Calu3 (cell line): ENCODE measurements around the gene WLS. TPM values are rescaled to one million over a fixed set of nuclear protein-coding genes. Genes with fewer than 3 reads are reported as not detected.

ENCODE experiments used
- BruUV-seq: library from RNA; stranded (reverse); fragments of 400-500 nt; replicated peaks from 2 replicates; lab custom pipeline; 2021; lab: Mats Ljungman, UMichigan
- CTCF ChIA-PET: fragments of 300-600 bp; sonication (Branson Sonifier 250); formaldehyde crosslinking; loops from one replicate; lab custom pipeline; 2022; ENCODE audit warnings: antibody characterized with exemption; lab: Charles Lee
- DNase-seq: peaks from one replicate; pipeline ENCODE4 v3.0.0; 2022
- H3K27ac Mint-ChIP-seq: one replicate; pipeline ENCODE4 v1.8.0; 2022; ENCODE audit warnings: mixed read lengths; ENCODE audit not compliant: unreplicated experiment
- H3K27me3 Mint-ChIP-seq: one replicate; pipeline ENCODE4 v1.8.0; 2022; ENCODE audit warnings: mixed read lengths; ENCODE audit not compliant: unreplicated experiment
- H3K36me3 Mint-ChIP-seq: one replicate; pipeline ENCODE4 v1.8.0; 2022; ENCODE audit warnings: mild to moderate bottlenecking, moderate library complexity, mixed read lengths; ENCODE audit not compliant: insufficient read depth, unreplicated experiment
- H3K4me1 Mint-ChIP-seq: one replicate; pipeline ENCODE4 v1.8.0; 2022; ENCODE audit warnings: mild to moderate bottlenecking, low read depth, mixed read lengths; ENCODE audit not compliant: unreplicated experiment
- H3K4me3 Mint-ChIP-seq: one replicate; pipeline ENCODE4 v1.8.0; 2022; ENCODE audit warnings: mild to moderate bottlenecking, low read depth, moderate library complexity, mixed read lengths; ENCODE audit not compliant: unreplicated experiment
- H3K9me3 Mint-ChIP-seq: one replicate; pipeline ENCODE4 v1.8.0; 2022; ENCODE audit warnings: low read depth, mixed read lengths; ENCODE audit not compliant: unreplicated experiment
- intact Hi-C: fragments of 100-400 bp; cut with micrococcal nuclease; formaldehyde crosslinking; loops from one replicate; pipeline ENCODE4 v1.10.0; 2022; ENCODE audit not compliant: unreplicated experiment
- total RNA-seq: library from RNA; stranded (reverse); gene quantifications from 2 replicates; pipeline ENCODE4 v1.2.3, GENCODE V29; 2022
- TF ChIP-seq, protein P1 (sequence below): fragments of 200-600 bp; IDR thresholded peaks from one replicate; pipeline ENCODE4 v1.8.0; 2022; ENCODE audit warnings: antibody characterized with exemption; ENCODE audit not compliant: unreplicated experiment

WLS gene
- total RNA-seq, 1 experiment from 2014 or later, result 50.9 TPM

DNA sequence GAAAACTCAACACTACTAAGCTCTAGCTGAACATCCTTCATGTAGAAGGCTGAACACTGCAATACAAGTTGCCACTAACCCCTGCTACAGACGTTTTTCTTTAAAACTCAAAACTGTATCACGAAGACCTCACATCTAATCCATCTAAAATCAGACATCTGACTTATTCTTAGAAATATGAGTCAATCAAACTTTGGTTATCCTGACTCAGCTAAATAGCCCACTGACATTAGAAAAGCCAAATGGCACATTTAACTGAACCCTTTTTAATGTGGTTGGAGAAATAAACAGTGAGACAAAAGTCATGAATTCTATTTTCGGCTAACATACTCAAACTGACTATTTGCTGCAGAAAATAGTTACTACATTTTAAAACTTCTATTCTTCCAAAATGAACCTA, 35.6 kb downstream of the WLS start:
- no peak overlapping the region for H3K4me3 Mint-ChIP-seq
- H3K36me3 Mint-ChIP-seq, result no peaks in the 10 kb centered on the region
- no peaks in the 10 kb centered on the region for H3K9me3 Mint-ChIP-seq
- intact Hi-C loops, result loop anchor here (5.0 kb wide), 1 partner anchor 36 kb away; the partner anchor contains the start of gene WLS
- H3K4me1 Mint-ChIP-seq, result peaks cover 32% of the 10 kb centered on the region
- no peak for DNase-seq
- BruUV-seq, result no TSS peak
- H3K27me3 Mint-ChIP-seq, result no peaks in the 10 kb centered on the region
- TF ChIP-seq, protein P1, sequence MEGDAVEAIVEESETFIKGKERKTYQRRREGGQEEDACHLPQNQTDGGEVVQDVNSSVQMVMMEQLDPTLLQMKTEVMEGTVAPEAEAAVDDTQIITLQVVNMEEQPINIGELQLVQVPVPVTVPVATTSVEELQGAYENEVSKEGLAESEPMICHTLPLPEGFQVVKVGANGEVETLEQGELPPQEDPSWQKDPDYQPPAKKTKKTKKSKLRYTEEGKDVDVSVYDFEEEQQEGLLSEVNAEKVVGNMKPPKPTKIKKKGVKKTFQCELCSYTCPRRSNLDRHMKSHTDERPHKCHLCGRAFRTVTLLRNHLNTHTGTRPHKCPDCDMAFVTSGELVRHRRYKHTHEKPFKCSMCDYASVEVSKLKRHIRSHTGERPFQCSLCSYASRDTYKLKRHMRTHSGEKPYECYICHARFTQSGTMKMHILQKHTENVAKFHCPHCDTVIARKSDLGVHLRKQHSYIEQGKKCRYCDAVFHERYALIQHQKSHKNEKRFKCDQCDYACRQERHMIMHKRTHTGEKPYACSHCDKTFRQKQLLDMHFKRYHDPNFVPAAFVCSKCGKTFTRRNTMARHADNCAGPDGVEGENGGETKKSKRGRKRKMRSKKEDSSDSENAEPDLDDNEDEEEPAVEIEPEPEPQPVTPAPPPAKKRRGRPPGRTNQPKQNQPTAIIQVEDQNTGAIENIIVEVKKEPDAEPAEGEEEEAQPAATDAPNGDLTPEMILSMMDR, result no peak
- no peak overlapping the region for H3K27ac Mint-ChIP-seq
- CTCF ChIA-PET, result interaction anchor here (0.6 to 1.7 kb wide), 3 partner anchors 11 to 36 kb away, joined by 3 to 5 read pairs (median 4); partner anchors contain the start of gene WLS

DNA sequence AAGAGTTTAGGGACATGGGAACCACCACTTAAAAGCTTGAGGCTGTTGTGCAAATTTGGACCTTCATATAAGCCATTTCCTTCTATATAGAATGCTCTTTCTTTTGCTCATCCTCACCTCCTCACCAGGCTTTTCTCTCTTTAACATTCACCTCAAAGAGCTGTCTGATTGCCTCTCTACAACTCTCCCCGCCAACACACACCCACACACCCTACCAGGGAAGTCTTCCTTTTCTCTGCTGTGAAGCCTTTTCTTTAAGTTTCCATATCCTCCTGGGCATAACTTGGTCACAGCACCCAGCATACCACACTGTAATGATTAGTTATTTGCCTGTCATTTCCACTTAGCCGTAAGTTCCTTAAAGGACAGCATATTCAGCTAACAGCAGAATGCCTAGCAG, 40.6 kb downstream of the WLS start:
- H3K27me3 Mint-ChIP-seq, result no peaks in the 10 kb centered on the region
- peaks cover 3% of the 10 kb centered on the region for H3K4me1 Mint-ChIP-seq
- no TSS peak for BruUV-seq
- no peaks in the 10 kb centered on the region for H3K36me3 Mint-ChIP-seq
- H3K9me3 Mint-ChIP-seq, result no peaks in the 10 kb centered on the region
- H3K27ac Mint-ChIP-seq, result no peak overlapping the region
- TF ChIP-seq, protein P1, result no peak
- CTCF ChIA-PET, result no interaction called here
- intact Hi-C loops, result no loop called here
- no peak for DNase-seq
- H3K4me3 Mint-ChIP-seq, result no peak overlapping the region

DNA sequence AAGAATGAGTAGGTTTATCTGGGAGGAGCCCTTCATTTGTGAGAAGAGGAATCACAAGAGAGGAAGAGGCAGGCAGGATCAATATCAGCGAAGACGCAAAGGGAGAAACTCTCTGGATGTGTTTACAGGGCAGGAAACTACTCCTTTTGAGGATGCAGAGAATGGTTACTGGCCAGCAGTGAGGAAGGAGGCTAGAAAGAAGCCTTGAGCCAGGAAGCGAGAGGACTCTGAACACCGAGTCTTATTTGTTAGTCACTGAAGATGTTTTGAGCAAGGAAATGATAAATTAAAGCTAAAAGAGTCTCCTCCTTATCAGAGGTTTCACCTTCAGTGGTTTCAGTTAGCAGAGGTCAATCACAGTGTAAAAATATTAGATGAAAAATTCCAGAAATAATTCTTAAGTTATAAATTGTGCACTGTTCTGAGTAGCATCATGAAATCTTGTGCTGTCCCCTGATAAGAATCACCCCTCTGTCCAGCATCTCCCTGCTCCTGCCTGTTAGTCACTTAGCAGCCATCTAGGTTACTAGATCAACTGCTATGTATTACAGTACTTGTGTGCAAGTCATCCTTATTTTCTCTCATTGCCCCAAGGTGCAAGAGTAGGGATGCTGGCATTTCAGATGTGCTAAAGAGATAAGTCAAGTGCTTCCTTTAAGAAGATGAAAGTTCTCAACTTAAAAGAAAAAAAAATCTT, 43.5 kb downstream of the WLS start:
- TF ChIP-seq, protein P1, result no peak
- Mint-ChIP-seq H3K27ac (no peak overlapping the region), H3K4me3 (no peak overlapping the region), H3K9me3 (no peaks in the 10 kb centered on the region), H3K36me3 (no peaks in the 10 kb centered on the region), H3K27me3 (no peaks in the 10 kb centered on the region), H3K4me1 (no peaks in the 10 kb centered on the region)
- no TSS peak for BruUV-seq
- DNase-seq, result no peak
- CTCF ChIA-PET, result interaction anchor here (0.6 kb wide), 1 partner anchor 38 kb away, joined by 5 read pairs; no protein-coding TSS in a partner anchor
- intact Hi-C loops, result no loop called here

DNA sequence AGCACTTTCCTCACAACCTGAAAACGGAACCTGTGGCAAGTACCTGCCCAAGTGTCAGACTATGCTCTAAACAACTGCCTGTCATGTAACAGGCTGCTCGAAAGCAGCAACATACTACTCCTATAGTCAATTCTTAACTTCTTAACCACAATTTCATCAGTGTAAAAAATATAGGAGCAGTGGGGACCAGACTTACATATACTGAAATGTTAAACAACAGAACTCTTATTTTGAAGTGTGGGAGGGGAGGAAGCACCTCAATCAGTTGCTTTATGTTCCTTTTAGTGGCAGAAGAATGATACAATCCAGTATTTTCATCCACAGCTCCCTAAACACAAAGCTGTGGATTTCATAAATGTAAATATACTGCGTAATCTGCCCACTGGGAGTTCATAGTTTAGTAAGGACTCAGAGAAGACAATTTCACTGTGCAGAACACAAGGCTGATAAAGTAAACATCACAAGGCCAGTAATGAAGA, 44.2 kb downstream of the WLS start:
- Mint-ChIP-seq H3K27ac (no peak overlapping the region), H3K36me3 (no peaks in the 10 kb centered on the region), H3K4me3 (no peak overlapping the region), H3K4me1 (no peaks in the 10 kb centered on the region), H3K27me3 (no peaks in the 10 kb centered on the region), H3K9me3 (no peaks in the 10 kb centered on the region)
- no peak for DNase-seq
- intact Hi-C loops, result no loop called here
- TF ChIP-seq, protein P1, result no peak
- no TSS peak for BruUV-seq
- CTCF ChIA-PET, result interaction anchor here (0.6 kb wide), 1 partner anchor 39 kb away, joined by 5 read pairs; no protein-coding TSS in a partner anchor
